ENCODE data around the gene TIMM44. TPM values are rescaled to one million over a fixed set of nuclear protein-coding genes. Genes with fewer than 3 reads are reported as not detected.
A peak's percentile ranks its signal among the peaks of the same experiment; 100 is the strongest.
"Not testable (repeated sequence)": the region's sequence is repeated elsewhere in the genome, so short reads cannot be mapped to it uniquely, and the experiment has no call there.

The TIMM44 gene
- total RNA-seq, 1 experiment from 2014 or later = 57.8 TPM

GRCh38 chr19:7919610-7920518, 23.6 kb downstream of the TIMM44 start, which contains the start of gene SNAPC2:
Gene SNAPC2 (plus strand): TSS chr19:7920338. CDS start chr19:7920367, 29 bp downstream.
- peak within 1 kb of the TSS; percentile 42 for H3K27ac Mint-ChIP-seq (ENCODE audit: unreplicated experiment)
- no TSS peak for BruUV-seq (replicated peaks)
- intact Hi-C loops (cut with micrococcal nuclease; ENCODE audit: unreplicated experiment) = no loop called here

GRCh38 chr19:7918615-7919421, 24.6 kb downstream of the TIMM44 start:
- BruUV-seq (replicated peaks) = no TSS peak
- Mint-ChIP-seq H3K4me1 (ENCODE audit: low read depth, unreplicated experiment) (peaks cover 8% of the 10 kb centered on the region), H3K27me3 (ENCODE audit: unreplicated experiment) (no peaks in the 10 kb centered on the region), H3K27ac (ENCODE audit: unreplicated experiment) (no peak overlapping the region), H3K9me3 (ENCODE audit: low read depth, unreplicated experiment) (no peaks in the 10 kb centered on the region), H3K4me3 (ENCODE audit: low read depth, unreplicated experiment) (peak overlapping the region; percentile 76), H3K36me3 (ENCODE audit: insufficient read depth, unreplicated experiment) (peaks cover 37% of the 10 kb centered on the region)
- TF ChIP-seq CTCF (IDR thresholded peaks at IDR 0.05; ENCODE audit: unreplicated experiment) = no peak
- CTCF ChIA-PET = interaction anchor here (2.1 kb wide), 1 partner anchor 25 kb away, joined by 13 read pairs; the partner anchor contains the start of gene TIMM44
- DNase-seq = no peak
- intact Hi-C loops (cut with micrococcal nuclease; ENCODE audit: unreplicated experiment) = no loop called here

More at GRCh38 chr19:7919610-7920518, 23.6 kb downstream of the TIMM44 start, which contains the start of gene SNAPC2:
- CTCF ChIA-PET = interaction anchor here (0.6 to 2.3 kb wide), 12 partner anchors 9 to 1389 kb away, joined by 3 to 18 read pairs (median 8); partner anchors contain the start of genes LRRC8E, TIMM44 and TNFSF9
- Mint-ChIP-seq H3K36me3 (ENCODE audit: insufficient read depth, unreplicated experiment) (peaks cover 31% of the 10 kb centered on the region), H3K4me3 (ENCODE audit: low read depth, unreplicated experiment) (peak within 1 kb of the TSS; percentile 76), H3K9me3 (ENCODE audit: low read depth, unreplicated experiment) (no peaks in the 10 kb centered on the region), H3K4me1 (ENCODE audit: low read depth, unreplicated experiment) (peaks cover 8% of the 10 kb centered on the region), H3K27me3 (ENCODE audit: unreplicated experiment) (no peaks in the 10 kb centered on the region)
- DNase-seq = peak; percentile 94
- no peak for TF ChIP-seq CTCF (IDR thresholded peaks at IDR 0.05; ENCODE audit: unreplicated experiment)

GRCh38 chr19:7918062-7918614, 25.3 kb downstream of the TIMM44 start:
- peak; percentile 5 for TF ChIP-seq CTCF (IDR thresholded peaks at IDR 0.05; ENCODE audit: unreplicated experiment)
- H3K9me3 Mint-ChIP-seq (ENCODE audit: low read depth, unreplicated experiment); BruUV-seq (replicated peaks); H3K4me1 Mint-ChIP-seq (ENCODE audit: low read depth, unreplicated experiment); H3K27ac Mint-ChIP-seq (ENCODE audit: unreplicated experiment); H3K27me3 Mint-ChIP-seq (ENCODE audit: unreplicated experiment); intact Hi-C loops (cut with micrococcal nuclease; ENCODE audit: unreplicated experiment); DNase-seq: not testable (repeated sequence)
- CTCF ChIA-PET = interaction anchor here (0.7 kb wide), 1 partner anchor 25 kb away, joined by 4 read pairs; the partner anchor contains the start of gene TIMM44
- H3K36me3 Mint-ChIP-seq (ENCODE audit: insufficient read depth, unreplicated experiment) = peaks cover 38% of the 10 kb centered on the region
- H3K4me3 Mint-ChIP-seq (ENCODE audit: low read depth, unreplicated experiment) = peak overlapping the region; percentile 65

All from Calu3 (cell line).